Activated CD8-positive, alpha-beta memory T cell treated with anti-CD3 and anti-CD28 coated beads, Interleukin-2, amount 10 ng/mL, durations not matched to agents 7 days and 5 days (primary cell): Measurements from ENCODE around the gene LTC4S. TPM values are rescaled to one million over a fixed set of nuclear protein-coding genes. Genes with fewer than 3 reads are reported as not detected.
A peak's percentile ranks its signal among the peaks of the same experiment; 100 is the strongest.

Experiments used
- ATAC-seq: fragments of 150-1000 bp; cut with Tn5 transposase; one replicate; pipeline ENCODE4 v1.10.0; 2021; ENCODE audit warnings: moderate library complexity
- CTCF ChIA-PET: fragments of 350-600 bp; sonication (Branson Sonifier 250); formaldehyde crosslinking; loops from one replicate; lab custom pipeline; 2021; ENCODE audit warnings: antibody characterized with exemption; lab: Charles Lee
- DNase-seq: peaks from one replicate; pipeline ENCODE4 v3.0.0-alpha.2; 2020
- H3K27ac Mint-ChIP-seq: one replicate; pipeline ENCODE4 v1.8.0; 2021; ENCODE audit warnings: mild to moderate bottlenecking, mixed read lengths
- H3K27me3 Mint-ChIP-seq: one replicate; pipeline ENCODE4 v1.8.0; 2021; ENCODE audit warnings: mixed read lengths
- H3K36me3 Mint-ChIP-seq: one replicate; pipeline ENCODE4 v1.8.0; 2021; ENCODE audit warnings: mild to moderate bottlenecking, mixed read lengths
- H3K4me1 Mint-ChIP-seq: one replicate; pipeline ENCODE4 v1.8.0; 2021; ENCODE audit warnings: mixed read lengths
- H3K4me3 Mint-ChIP-seq: one replicate; pipeline ENCODE4 v1.8.0; 2021; ENCODE audit warnings: mild to moderate bottlenecking, moderate library complexity, mixed read lengths
- H3K9me3 Mint-ChIP-seq: one replicate; pipeline ENCODE4 v1.8.0; 2022; ENCODE audit warnings: low read depth, mixed read lengths
- total RNA-seq, 2 experiments: library from RNA; stranded (reverse); gene quantifications; one replicate each; pipeline ENCODE4 v1.2.3, GENCODE V29; 2021

The LTC4S gene
- total RNA-seq, 2 experiments from 2014 or later: 0.91 to 1.5 TPM

DNA sequence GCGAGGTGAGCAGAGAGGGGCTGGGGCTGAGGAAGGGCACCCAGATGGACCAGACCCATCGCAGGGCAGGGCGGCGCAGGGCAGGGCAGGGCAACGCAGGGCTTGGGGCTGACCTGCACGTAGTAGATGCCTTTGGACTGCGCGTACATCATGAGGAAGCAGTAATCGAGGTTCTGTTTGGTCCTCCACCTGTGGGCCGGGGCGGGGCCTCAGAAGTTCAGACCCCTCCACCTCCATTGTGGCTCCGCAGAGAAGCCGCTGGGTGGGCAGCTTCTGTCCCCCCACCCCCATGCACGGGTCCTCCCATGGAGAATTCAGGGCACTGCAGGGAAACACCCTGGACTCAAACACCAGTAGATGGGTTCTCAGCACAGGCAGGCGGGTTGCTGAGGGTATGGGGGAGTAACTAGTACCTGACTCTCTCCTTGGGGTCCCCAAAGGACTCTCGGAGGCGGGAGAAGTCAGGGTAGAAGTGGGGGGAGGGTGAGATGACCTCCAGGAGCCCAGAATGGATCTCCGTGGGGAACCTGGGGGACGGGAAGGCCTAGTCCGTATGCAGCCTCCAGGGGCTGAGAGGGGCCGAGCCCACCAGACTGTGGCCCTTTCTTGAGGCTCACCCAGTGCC is 6.4 kb downstream of the LTC4S start:
- ATAC-seq: no peak
- peaks cover 36% of the 10 kb centered on the region for H3K4me1 Mint-ChIP-seq
- no peak overlapping the region for H3K27ac Mint-ChIP-seq
- no peak for DNase-seq
- H3K36me3 Mint-ChIP-seq: peaks cover 10% of the 10 kb centered on the region
- H3K9me3 Mint-ChIP-seq: no peaks in the 10 kb centered on the region
- no peaks in the 10 kb centered on the region for H3K27me3 Mint-ChIP-seq
- H3K4me3 Mint-ChIP-seq: no peak overlapping the region
- CTCF ChIA-PET: interaction anchor here (2.3 to 2.9 kb wide), 2 partner anchors 20 to 292 kb away, joined by 11 to 17 read pairs; partner anchors contain the start of gene SQSTM1

DNA sequence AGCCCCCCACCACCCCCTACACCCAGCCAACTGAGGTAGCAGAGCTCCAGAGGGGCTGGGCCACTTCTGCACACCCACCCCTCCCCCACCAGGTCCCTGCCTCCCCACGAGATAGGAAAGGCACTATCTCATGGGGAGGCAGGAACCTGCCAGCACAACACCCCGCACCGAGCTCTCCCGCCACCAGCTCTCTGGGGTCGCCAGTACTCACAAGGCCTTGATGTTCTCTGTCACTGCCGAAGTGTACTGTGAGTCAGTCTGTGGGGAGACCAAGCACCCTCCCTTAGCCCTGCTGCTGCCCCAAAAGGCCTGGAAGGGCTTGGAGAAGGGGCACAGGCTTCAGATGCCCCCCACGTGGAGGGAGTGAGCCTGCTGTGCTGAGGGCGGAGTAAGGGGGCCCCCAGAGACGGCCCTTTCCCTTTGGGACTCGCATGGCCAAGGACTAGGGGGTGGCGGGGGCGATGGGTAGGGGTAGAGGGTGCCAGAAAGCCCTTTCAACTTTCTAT is 7.0 kb downstream of the LTC4S start:
- Mint-ChIP-seq H3K4me1 (peaks cover 37% of the 10 kb centered on the region), H3K4me3 (no peak overlapping the region), H3K27ac (no peak overlapping the region), H3K27me3 (no peaks in the 10 kb centered on the region), H3K9me3 (no peaks in the 10 kb centered on the region), H3K36me3 (peaks cover 10% of the 10 kb centered on the region)
- CTCF ChIA-PET: interaction anchor here (2.2 to 2.9 kb wide), 4 partner anchors 19 to 291 kb away, joined by 11 to 17 read pairs (median 12); partner anchors contain the start of gene SQSTM1
- DNase-seq (no peak), ATAC-seq (no peak)

DNA sequence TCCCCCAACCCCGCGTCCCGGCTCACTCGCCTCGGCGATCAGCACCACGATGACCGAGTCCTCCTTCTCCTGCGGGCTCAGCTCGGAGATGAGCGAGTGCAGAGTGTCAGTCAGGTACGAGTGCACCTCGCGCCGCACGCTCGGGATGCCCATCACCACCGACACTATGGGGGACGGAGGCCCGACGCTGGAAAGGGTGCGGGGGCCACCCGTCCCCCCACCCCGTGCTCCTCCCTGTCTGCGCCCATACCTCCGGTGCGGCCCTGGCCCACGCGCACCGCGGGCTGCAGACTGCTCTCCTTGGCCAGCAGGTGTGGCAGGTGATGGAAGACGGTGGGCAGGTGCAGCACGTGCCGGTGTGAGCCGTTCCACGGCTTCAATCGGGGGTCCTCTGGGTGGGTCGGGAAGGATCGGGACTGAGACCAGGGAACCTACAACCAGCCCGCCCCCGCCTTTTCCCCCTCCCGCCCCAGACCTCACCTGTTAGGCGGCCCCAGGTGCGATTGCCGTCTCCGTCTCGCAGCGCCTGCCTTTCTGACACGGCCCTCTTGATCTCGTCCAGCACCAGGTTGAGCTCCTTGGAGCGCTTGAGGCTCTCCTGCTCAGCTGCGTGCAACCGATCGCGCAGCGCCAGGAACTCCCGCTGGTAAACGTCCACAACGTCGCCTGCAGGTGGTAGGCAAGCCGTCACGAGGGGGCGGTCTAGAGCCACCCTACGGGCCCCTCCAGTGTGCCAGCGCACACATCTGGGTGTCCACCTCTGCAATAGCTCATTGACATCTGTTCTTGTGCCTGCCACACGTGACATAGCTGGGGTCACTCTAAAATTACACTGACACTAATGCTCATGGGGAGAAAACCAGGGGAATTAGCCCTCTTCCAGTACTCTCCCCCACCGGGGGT is 7.8 kb downstream of the LTC4S start:
- no peak overlapping the region for H3K4me3 Mint-ChIP-seq
- peaks cover 10% of the 10 kb centered on the region for H3K36me3 Mint-ChIP-seq
- CTCF ChIA-PET: interaction anchor here (0.6 to 3.1 kb wide), 32 partner anchors 8 to 1029 kb away, joined by 3 to 29 read pairs (median 4); partner anchors contain the start of genes LTC4S, SQSTM1 and TBC1D9B
- H3K4me1 Mint-ChIP-seq: peaks cover 36% of the 10 kb centered on the region
- no peak overlapping the region for H3K27ac Mint-ChIP-seq
- no peaks in the 10 kb centered on the region for H3K27me3 Mint-ChIP-seq
- ATAC-seq (peak; percentile 49), DNase-seq (peak; percentile 88)
- H3K9me3 Mint-ChIP-seq: no peaks in the 10 kb centered on the region

DNA sequence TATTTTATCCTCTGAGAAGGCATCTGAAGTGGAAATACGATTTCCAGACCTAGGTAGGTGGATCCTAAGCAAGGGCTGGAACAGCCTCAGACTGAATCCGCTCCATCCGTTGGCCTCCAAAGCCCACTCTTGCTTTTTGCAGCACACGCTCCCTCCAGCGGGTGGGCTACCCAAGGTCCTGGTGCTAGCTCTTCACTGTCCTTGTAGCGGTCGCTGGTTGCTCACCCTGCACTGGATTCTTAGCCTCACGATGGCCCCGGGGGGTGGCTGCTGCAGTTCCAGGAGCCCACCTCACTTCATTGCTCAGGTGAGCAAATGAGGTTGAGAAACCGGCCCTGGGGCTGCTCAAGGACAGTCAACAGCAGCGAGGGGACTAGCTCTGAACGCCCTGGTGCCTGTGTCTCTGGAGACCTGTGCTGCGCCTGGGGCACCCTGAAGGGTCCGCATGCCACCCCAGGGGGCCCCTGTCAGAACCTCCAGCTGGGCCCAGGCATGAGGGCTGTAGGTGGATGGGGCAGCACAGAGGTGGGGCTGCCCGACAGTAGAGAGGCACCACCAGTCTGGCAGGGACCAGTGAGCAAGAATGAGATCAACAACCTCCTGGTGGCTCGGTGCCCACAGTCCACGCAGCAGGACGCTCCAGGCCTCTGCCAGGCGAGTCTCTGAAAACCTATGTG is 8.6 kb downstream of the LTC4S start:
- H3K4me3 Mint-ChIP-seq: no peak overlapping the region
- DNase-seq (no peak), ATAC-seq (no peak)
- H3K4me1 Mint-ChIP-seq: peaks cover 31% of the 10 kb centered on the region
- no peaks in the 10 kb centered on the region for H3K27me3 Mint-ChIP-seq
- H3K27ac Mint-ChIP-seq: no peak overlapping the region
- H3K36me3 Mint-ChIP-seq: peaks cover 10% of the 10 kb centered on the region
- CTCF ChIA-PET: interaction anchor here (0.6 to 3.1 kb wide), 32 partner anchors 9 to 1028 kb away, joined by 3 to 29 read pairs (median 4); partner anchors contain the start of genes LTC4S, SQSTM1 and TBC1D9B
- no peaks in the 10 kb centered on the region for H3K9me3 Mint-ChIP-seq

DNA sequence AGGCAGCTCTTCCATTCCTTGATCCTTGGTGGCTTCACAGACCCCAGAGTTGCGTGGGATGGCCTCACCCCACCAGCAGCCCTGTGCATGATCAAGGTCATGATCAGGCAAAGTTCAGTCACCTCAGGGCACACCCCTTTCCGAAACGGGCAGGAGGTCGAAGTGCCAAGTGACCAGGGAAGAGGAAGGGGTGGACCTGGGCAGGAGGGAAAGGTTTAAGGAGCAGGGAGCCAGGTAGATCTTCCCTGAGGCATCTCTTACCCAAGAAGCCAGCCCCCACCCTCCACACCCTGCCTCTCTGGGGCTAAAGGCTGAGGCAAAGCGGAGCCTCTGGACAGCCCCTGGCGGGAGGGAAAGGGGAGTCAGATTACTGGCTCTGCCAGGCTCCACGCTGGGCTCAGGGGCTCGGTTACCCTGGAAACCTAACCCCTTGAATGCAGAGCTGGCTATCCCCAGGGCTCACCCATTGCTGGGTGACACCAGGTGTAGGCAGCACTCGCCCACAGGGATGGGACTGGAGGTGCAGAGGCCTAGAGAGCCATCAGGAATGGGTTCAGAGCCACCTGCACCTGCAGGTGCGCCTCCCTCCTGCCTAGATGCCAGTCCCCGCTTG is 9.3 kb downstream of the LTC4S start:
- Mint-ChIP-seq H3K27ac (peak overlapping the region; percentile 17), H3K4me1 (peaks cover 31% of the 10 kb centered on the region)

DNA sequence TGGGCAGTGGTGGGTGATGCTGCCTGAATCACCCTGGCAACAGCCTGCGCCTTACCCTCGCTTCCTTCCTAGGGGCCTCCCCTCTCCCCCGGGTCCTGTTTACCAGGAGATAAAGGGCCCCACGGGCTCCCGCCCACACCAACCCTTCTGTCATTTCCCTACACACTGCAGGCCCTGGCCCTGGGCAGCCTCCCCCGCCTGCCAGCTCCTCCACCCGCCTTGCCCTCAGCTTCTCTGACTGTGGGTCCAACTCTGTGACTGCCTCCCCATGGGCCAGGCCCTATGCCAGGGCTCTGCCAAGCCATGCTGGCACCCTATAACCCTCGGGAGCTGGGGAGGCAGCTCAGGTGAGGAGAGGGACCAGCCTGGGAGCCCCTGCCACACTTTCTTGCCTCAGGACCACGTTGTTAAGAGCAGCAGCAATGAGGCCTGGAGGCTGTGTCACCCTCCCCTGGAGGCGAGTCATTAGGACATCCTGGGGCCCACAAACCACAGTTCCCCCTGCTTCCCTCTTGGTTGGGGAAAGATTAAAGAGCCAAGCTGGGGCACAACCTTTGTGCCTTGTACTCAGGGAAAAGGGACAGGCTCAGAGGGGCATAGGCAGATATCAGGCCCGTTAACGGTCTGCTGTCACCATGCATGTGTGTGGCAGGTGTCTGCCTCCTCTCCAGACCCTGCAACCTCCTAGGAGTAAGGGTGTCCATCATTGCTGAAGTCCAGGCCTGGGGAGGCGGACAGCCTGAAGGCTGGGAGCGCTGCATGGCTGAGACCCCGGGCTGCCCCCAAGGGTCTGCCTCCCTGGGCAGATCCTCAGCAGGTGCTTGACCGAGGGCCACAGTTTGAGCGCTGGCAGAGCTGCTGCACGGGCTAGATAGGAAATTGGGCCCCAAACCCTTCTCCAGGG is 10.1 kb downstream of the LTC4S start:
- H3K4me1 Mint-ChIP-seq: peaks cover 34% of the 10 kb centered on the region
- H3K27ac Mint-ChIP-seq: peak overlapping the region; percentile 77
- no peaks in the 10 kb centered on the region for H3K27me3 Mint-ChIP-seq
- no peaks in the 10 kb centered on the region for H3K9me3 Mint-ChIP-seq
- H3K4me3 Mint-ChIP-seq: peak overlapping the region; percentile 28
- H3K36me3 Mint-ChIP-seq: peaks cover 9% of the 10 kb centered on the region
- peak; percentile 66 for DNase-seq
- CTCF ChIA-PET: interaction anchor here (3.1 kb wide), 1 partner anchor 41 kb away, joined by 10 read pairs; no protein-coding TSS in a partner anchor
- ATAC-seq: no peak

More for the DNA sequence above, 9.3 kb downstream of the LTC4S start:
- H3K9me3 Mint-ChIP-seq: no peaks in the 10 kb centered on the region
- ATAC-seq (no peak), DNase-seq (no peak)
- H3K27me3 Mint-ChIP-seq: no peaks in the 10 kb centered on the region
- no peak overlapping the region for H3K4me3 Mint-ChIP-seq
- CTCF ChIA-PET: interaction anchor here (1.1 to 3.1 kb wide), 10 partner anchors 10 to 113 kb away, joined by 3 to 12 read pairs (median 8); partner anchors contain the start of gene LTC4S
- peaks cover 9% of the 10 kb centered on the region for H3K36me3 Mint-ChIP-seq

DNA sequence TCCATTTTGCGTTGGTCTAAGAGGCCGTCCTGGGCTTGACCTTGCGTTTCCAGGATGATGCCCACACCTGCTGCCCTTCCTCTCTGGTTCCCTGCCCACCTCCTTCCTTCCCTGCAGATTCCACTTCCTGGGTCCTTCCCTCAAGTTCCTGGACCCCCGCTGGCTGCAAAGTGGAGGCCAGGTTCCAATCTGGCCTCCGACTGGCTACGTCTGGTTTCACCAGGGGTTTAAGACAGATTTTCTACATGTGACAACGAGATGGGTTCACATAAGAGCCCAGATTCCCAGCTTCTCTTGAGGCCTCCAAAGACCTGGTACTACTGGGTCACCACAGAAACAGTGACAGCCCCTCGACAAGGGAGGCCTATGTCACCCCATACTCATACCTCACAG is 10.8 kb downstream of the LTC4S start:
- Mint-ChIP-seq H3K27me3 (no peaks in the 10 kb centered on the region), H3K36me3 (peaks cover 5% of the 10 kb centered on the region), H3K4me1 (peaks cover 34% of the 10 kb centered on the region), H3K4me3 (peak overlapping the region; percentile 28), H3K9me3 (no peaks in the 10 kb centered on the region), H3K27ac (peak overlapping the region; percentile 77)
- CTCF ChIA-PET: interaction anchor here (3.1 kb wide), 1 partner anchor 42 kb away, joined by 10 read pairs; no protein-coding TSS in a partner anchor
- DNase-seq: no peak
- ATAC-seq: no peak

DNA sequence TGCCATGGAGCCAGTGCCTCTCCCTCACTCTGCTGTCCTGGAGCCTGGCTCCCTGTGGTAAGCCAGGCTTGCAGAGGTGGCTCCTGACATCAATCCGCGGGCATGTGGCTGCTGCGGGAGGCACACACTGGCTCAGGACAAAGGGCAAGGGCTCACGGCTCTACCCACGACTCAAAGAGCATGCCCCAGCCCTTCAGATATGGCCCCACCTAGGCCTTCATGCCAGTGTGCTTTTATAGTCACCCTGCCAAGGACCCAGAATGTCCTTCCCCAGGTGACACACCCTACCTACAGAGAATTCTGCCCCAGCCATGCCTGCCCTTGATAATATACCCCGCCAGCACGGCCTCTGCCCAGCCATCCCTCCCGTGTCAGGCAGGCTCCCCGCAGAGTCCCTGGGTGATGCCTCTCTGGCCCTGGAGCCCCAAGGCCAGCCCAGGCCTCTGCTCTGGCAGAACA is 11.3 kb downstream of the LTC4S start:
- H3K36me3 Mint-ChIP-seq: peaks cover 4% of the 10 kb centered on the region
- H3K4me3 Mint-ChIP-seq: peak overlapping the region; percentile 76
- ATAC-seq (no peak), DNase-seq (no peak)
- CTCF ChIA-PET: interaction anchor here (1.0 to 1.3 kb wide), 2 partner anchors 8 to 14 kb away, joined by 4 to 12 read pairs; no protein-coding TSS in a partner anchor
- no peaks in the 10 kb centered on the region for H3K27me3 Mint-ChIP-seq
- H3K4me1 Mint-ChIP-seq: peaks cover 34% of the 10 kb centered on the region
- peak overlapping the region; percentile 77 for H3K27ac Mint-ChIP-seq
- no peaks in the 10 kb centered on the region for H3K9me3 Mint-ChIP-seq

DNA sequence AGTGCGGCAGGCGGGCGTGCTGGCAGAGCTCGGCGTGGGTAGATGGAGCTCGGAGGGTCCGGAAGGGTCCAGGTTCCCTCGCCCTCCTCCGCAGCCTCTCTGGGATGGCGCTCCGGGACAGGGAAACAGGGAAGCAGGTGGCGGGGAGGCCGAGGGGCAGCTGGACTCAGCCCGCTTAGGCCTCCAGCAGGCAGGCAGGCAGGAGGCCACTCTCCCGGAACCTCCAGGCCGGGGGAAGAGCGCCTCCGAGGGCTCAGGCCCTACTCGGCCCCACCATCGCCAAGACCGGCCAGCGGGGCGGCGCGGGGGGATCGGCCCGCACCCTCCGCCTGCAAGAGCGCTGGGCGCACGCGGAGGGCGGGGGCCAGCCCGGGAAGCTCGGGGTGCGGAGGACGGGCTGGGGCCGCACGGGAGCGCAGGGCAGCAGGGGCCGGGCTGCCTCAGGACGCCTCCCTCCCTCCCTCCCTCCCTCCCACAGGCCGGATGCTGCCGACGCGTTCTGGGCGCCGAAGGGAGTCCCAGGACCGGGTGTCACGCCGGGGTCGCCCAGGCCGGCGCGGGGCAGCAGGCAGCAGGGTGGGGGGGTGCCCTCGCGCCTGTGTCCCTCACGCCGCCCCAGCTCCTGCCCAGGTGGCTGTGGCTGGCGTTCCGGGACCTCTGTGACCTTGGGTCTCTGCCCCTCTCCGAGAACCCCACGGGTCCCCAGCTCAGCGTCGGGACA is 11.9 kb downstream of the LTC4S start:
- DNase-seq (peak; percentile 77), ATAC-seq (peak; percentile 35)
- no peaks in the 10 kb centered on the region for H3K9me3 Mint-ChIP-seq
- CTCF ChIA-PET: interaction anchor here (1.0 to 1.7 kb wide), 4 partner anchors 9 to 101 kb away, joined by 3 to 12 read pairs (median 5); no protein-coding TSS in a partner anchor
- no peaks in the 10 kb centered on the region for H3K27me3 Mint-ChIP-seq
- H3K4me3 Mint-ChIP-seq: peak overlapping the region; percentile 76
- peak overlapping the region; percentile 77 for H3K27ac Mint-ChIP-seq
- peaks cover 34% of the 10 kb centered on the region for H3K4me1 Mint-ChIP-seq
- H3K36me3 Mint-ChIP-seq: peaks cover 6% of the 10 kb centered on the region

DNA sequence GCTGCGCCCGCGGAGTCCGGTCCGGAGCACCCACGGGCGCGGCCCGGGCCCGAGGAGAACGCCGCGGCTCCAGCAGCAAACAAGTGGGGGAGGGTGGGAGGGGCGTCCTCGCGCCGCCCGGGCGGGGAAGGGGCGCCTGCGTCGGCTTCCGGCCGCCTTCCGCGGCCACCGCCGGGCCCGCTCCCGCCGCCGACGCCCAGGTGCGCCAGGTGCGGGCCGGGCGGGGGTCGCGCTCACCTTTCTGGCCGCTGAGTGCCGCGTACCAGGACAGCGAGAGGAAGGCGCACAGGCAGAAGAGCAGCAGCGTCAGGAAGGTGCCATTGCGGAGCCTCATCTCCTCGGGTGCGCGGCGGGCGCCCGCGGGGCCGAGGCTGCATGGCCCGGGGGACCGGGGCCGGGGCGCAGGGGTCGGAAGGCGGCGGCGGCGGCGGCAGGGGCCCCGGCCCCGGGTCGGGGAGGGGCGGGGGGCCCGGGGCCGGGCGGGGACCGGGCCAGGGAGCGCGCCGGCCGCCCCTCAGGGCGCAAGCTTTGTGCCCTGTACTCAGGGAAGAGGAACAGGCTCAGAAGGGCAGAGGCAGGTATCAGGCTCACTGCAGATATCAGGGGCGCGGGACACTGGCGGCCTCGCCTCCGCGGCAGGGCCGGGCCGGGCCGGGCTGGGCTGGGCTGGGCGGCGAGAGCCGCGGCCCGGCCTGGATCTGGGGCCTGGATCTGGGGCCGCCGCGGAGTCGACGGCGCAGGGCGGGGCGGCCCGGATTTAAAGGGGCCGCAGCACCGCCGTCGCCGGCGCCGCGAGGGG is 12.7 kb downstream of the LTC4S start, which contains the start of gene MGAT4B:
Gene MGAT4B (minus strand): TSS at position 617 of the 799 bp plus-strand sequence. CDS start 283 bp downstream, at position 334.
- Mint-ChIP-seq H3K27me3 (no peaks in the 10 kb centered on the region), H3K27ac (peak within 1 kb of the TSS; percentile 77)

More for the DNA sequence above, 12.7 kb downstream of the LTC4S start, which contains the start of gene MGAT4B:
- peak; percentile 84 for ATAC-seq
- CTCF ChIA-PET: interaction anchor here (1.2 to 1.7 kb wide), 5 partner anchors 10 to 100 kb away, joined by 3 to 12 read pairs (median 5); partner anchors contain the start of gene SQSTM1
- DNase-seq: peak; percentile 77
- Mint-ChIP-seq H3K4me3 (peak within 1 kb of the TSS; percentile 70), H3K9me3 (no peaks in the 10 kb centered on the region), H3K4me1 (peaks cover 34% of the 10 kb centered on the region), H3K36me3 (peaks cover 7% of the 10 kb centered on the region)
